Raji (cell line): ENCODE data around the gene SLC6A8.

Experiments
- POLR2A ChIP-seq: IDR thresholded peaks from 2 replicates; pipeline ENCODE4 v1.6.1; 2011; ENCODE audit warnings: low read depth, low read length, control low read depth; ENCODE audit not compliant: insufficient read depth

The SLC6A8 gene

DNA sequence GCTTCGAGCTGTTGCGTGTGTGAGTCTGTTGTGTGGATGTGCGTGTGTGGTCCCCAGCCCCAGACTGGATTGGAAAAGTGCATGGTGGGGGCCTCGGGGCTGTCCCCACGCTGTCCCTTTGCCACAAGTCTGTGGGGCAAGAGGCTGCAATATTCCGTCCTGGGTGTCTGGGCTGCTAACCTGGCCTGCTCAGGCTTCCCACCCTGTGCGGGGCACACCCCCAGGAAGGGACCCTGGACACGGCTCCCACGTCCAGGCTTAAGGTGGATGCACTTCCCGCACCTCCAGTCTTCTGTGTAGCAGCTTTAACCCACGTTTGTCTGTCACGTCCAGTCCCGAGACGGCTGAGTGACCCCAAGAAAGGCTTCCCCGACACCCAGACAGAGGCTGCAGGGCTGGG lies 8.4 kb downstream of the SLC6A8 start:
- no peak for TF ChIP-seq POLR2A

- no peak for TF ChIP-seq POLR2A
These were observed 10.5 kb downstream of the SLC6A8 start for GRCh38 chrX:153697924-153698865.

- no peak for TF ChIP-seq POLR2A
These were observed 12.7 kb downstream of the SLC6A8 start for GRCh38 chrX:153700376-153700945.

GRCh38 chrX:153700967-153701366 lies 13.2 kb downstream of the SLC6A8 start:
- no peak for TF ChIP-seq POLR2A

DNA sequence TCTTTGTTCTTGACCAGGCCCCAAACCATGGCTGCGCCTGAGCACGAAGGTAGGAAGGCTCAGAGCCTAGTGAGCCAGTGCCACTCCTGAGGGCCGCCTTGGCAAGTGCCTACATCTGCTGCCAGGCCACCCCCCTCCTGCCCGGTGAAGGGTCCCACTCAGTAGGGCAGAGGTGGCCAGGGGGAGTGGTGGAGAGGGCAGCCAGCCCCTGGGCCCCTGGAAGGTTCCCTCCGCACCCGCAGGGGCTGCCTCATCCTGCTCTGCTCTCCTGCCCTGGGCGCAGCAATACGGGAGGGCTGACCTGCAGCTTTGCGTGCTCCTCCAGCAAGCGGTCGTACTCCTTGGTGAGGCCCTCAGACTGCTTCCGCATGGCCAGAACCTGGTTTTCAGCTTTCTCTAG lies 14.0 kb downstream of the SLC6A8 start:
- TF ChIP-seq POLR2A = no peak

DNA sequence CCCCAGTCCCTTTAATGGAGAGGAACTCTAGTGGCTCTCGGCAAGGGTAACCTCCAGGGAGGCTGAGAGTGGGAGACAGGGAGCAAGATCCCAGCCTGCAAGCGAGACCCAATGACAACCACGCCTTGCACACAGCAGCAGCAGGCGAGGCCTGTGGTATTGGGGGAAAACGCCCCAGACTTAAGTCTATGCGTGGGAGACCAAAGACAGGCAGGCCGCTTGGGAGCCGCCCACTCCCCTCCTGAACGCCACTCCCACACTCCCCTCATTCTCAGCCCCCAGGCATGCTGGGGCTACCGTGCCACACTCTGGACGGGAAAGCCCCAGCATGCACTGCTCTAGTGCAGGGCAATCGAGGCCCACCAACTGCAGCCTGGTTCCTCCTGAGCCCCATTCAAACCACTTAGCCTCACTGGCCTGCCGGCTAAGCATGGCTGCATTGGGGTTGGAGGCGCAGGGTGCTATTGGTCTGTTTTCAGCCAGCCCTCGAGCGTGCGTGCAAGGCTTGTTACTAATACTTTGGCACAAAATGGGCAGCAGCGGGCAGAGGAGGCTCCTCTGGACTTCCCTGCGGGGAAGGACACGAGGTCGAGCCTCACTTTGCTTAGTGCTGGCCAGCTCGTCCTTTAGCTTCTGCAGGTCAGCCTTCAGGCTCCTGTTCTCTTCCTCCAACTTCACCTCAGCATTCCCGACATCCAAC lies 14.8 kb downstream of the SLC6A8 start:
- no peak for TF ChIP-seq POLR2A

GRCh38 chrX:153703036-153703370 lies 15.3 kb downstream of the SLC6A8 start:
- TF ChIP-seq POLR2A = no peak

DNA sequence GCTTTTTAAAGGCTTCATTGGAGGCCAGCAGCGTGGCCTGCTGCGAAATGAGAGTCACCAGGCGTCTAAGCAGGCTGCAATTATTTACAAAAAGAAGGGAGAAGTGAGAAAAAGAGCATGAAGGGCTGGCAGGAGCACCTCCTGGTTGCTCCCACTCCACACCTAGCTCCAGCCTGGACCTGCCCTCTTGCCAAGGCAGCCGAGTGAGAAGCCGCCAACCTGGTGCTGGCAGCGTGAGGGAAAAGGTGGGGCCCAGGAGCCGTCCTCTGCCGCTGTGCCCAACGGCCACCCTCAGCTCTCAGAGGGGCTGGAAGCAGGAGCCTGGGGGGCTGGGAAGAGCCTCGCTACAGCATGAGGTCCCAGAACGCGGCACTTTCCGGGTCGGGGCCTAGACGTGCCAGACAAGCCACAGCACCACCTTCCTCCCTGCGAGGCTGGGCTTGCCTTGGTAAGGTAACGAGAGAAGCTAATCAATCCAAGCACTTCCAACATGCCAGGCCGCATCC lies 16.3 kb downstream of the SLC6A8 start:
- no peak for TF ChIP-seq POLR2A

GRCh38 chrX:153706799-153707198 lies 19.1 kb downstream of the SLC6A8 start:
- no peak for TF ChIP-seq POLR2A

DNA sequence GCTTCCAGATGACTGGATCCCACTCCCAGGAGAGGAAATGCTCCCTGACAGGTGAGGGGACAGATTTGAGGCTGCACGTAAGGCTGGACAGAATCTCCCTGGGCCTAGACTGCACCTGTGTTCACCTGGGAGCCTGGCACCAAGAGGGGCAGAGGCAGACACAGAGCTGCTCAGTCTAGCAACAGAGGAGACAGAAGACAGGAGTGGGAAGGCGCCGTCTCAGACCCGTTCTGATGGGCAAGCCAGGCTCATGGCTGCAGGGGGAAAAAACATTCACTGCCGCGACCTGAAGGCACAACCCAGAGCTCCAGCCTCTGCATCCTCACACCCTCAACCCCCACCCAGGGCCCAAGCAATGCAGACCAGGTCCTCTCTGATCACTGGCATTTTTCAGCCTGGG lies 19.7 kb downstream of the SLC6A8 start:
- TF ChIP-seq POLR2A = no peak

GRCh38 chrX:153708415-153708814 lies 20.7 kb downstream of the SLC6A8 start:
- TF ChIP-seq POLR2A = no peak

GRCh38 chrX:153709726-153710674 lies 22.3 kb downstream of the SLC6A8 start:
- TF ChIP-seq POLR2A = no peak

GRCh38 chrX:153714256-153714655 lies 26.5 kb downstream of the SLC6A8 start:
- TF ChIP-seq POLR2A = no peak

DNA sequence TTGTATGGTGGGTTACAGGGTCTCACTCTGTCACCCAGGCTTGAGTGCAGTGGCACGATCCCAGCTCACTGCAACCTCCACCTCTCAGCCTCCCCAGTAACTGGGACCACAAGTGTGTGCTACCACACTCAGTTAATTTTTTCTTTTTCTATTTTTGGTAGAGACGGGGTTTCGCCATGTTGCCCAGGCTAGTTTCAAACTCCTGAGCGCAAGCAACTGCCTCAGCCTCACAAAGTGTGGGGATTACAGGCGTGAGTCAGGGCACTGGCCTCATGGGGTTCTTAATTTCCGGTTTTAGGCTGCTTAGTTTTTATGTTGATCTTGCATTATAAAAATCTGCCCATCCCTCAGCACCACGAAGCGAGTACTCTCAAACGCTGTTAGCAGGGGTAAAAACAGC lies 29.7 kb downstream of the SLC6A8 start:
- TF ChIP-seq POLR2A = no peak

- no peak for TF ChIP-seq POLR2A
These were observed 31.5 kb downstream of the SLC6A8 start for GRCh38 chrX:153719238-153719637.

- no peak for TF ChIP-seq POLR2A
These were observed 32.0 kb downstream of the SLC6A8 start for GRCh38 chrX:153719701-153720100.
